Gastroesophageal sphincter (tissue), 4 donors: ENCODE results near the gene ZBTB17. TPM values are rescaled to one million over a fixed set of nuclear protein-coding genes. Genes with fewer than 3 reads are reported as not detected.

ENCODE experiments used
- ATAC-seq: fragments of 150-250 bp; one replicate; pipeline ENCODE4 v1.9.1; 2016; ENCODE audit warnings: mild to moderate bottlenecking, moderate library complexity
- H3K27ac ChIP-seq, 4 donors: fragments of 200-600 bp; sonication (generic) in 3 of 4; 1 replicate in 3 of 4; 2 replicates in 1 of 4; pipeline ENCODE4 v1.5.1; 2016 to 2019
- H3K27me3 ChIP-seq: fragments of 200-600 bp; sonication (generic); one replicate; pipeline ENCODE4 v1.5.1; 2019
- H3K36me3 ChIP-seq, 2 donors: fragments of 200-600 bp; sonication (generic); one replicate each; pipeline ENCODE4 v1.5.1; 2019; ENCODE audit warnings: control low read depth in 1 of 2
- H3K4me1 ChIP-seq, 3 donors: fragments of 200-600 bp; sonication (generic); 1 replicate in 2 of 3; 2 replicates in 1 of 3; pipeline ENCODE4 v1.5.1; 2016 to 2019; ENCODE audit warnings: control low read depth in 2 of 3
- H3K4me3 ChIP-seq, 2 donors: fragments of 200-600 bp; sonication (generic); one replicate each; pipeline ENCODE4 v1.5.1; 2019; ENCODE audit warnings: mild to moderate bottlenecking in 1 of 2, moderate library complexity in 1 of 2
- H3K9me3 ChIP-seq, 3 donors: fragments of 200-600 bp; sonication (generic); one replicate each; pipeline ENCODE4 v1.5.1; 2017 to 2019; ENCODE audit warnings: control low read depth in 2 of 3
- CTCF ChIP-seq, 4 experiments: fragments of 200-600 bp in 2 of 4; fragments of 450-650 bp in 2 of 4; sonication (generic) in 1 of 4; IDR thresholded peaks; one replicate each; pipeline ENCODE4 v1.5.1; 2017 to 2019; ENCODE audit warnings: antibody characterized with exemption in 4 of 4, mild to moderate bottlenecking in 2 of 4, moderate library complexity in 2 of 4
- EP300 ChIP-seq: sonication (generic); formaldehyde crosslinking; IDR thresholded peaks from one replicate; pipeline ENCODE4 v1.6.1; 2017; ENCODE audit warnings: antibody characterized with exemption, mild to moderate bottlenecking
- POLR2A ChIP-seq, 2 donors: fragments of 450-650 bp; IDR thresholded peaks; one replicate each; pipeline ENCODE4 v1.6.1; 2017; ENCODE audit warnings: antibody characterized with exemption in 2 of 2, mild to moderate bottlenecking in 2 of 2, moderate library complexity in 1 of 2
- POLR2AphosphoS5 ChIP-seq: sonication (generic); formaldehyde crosslinking; IDR thresholded peaks from one replicate; pipeline ENCODE4 v1.6.1; 2017; ENCODE audit warnings: antibody characterized with exemption
- WGBS, 2 donors: methylation state at CpG; one replicate each; pipeline ENCODE4 v1.1.5; 2018; ENCODE audit warnings: low coverage in 1 of 2; 5-methylcytosine and 5-hydroxymethylcytosine counted together
- total RNA-seq, 4 donors: library from RNA; depleted of rRNA; stranded (reverse); fragments of >200 nt; gene quantifications; one replicate each; pipeline ENCODE4 v1.1.0, GENCODE V29; 2016

ZBTB17 gene
- total RNA-seq, 4 donors from 2014 or later: 24.0 to 65.7 (median 29.0) TPM

GRCh38 chr1:15992582-15993500 lies 16.9 kb upstream of the ZBTB17 start:
- ATAC-seq: no peak
- Histone ChIP-seq H3K27ac (no peak overlapping the region), H3K9me3 (no peaks in the 10 kb centered on the region), H3K36me3 (no peaks in the 10 kb centered on the region), H3K27me3 (no peaks in the 10 kb centered on the region), H3K4me1 (peaks cover 0 to 54% (median 4%) of the 10 kb centered on the region in 3 donors), H3K4me3 (no peak overlapping the region)
- TF ChIP-seq POLR2A (IDR thresholded peaks at IDR 0.05) (no peak), EP300 (no peak), POLR2AphosphoS5 (no peak), CTCF (IDR thresholded peaks at IDR 0.05) (no peak)
- no CpG with 5 or more reads among the region's 17 CpGs for WGBS, 2 donors

GRCh38 chr1:15992187-15992553 lies 16.3 kb upstream of the ZBTB17 start:
- no peak overlapping the region for H3K27ac ChIP-seq
- TF ChIP-seq POLR2AphosphoS5 (no peak), CTCF (IDR thresholded peaks at IDR 0.05) (no peak), EP300 (no peak), POLR2A (IDR thresholded peaks at IDR 0.05) (no peak)
- no peaks in the 10 kb centered on the region for H3K9me3 ChIP-seq
- H3K27me3 ChIP-seq: no peaks in the 10 kb centered on the region
- H3K4me3 ChIP-seq: no peak overlapping the region
- H3K4me1 ChIP-seq: peaks cover 0 to 47% (median 4%) of the 10 kb centered on the region in 3 donors
- WGBS, 2 donors: 100% methylated on average over 2 of the region's 7 CpGs; no CpG with 5 or more reads in 1 of the 2 donors
- no peak for ATAC-seq
- H3K36me3 ChIP-seq: no peaks in the 10 kb centered on the region

- no CpG with 5 or more reads among the region's 11 CpGs for WGBS, 2 donors
- no peak overlapping the region for H3K27ac ChIP-seq
- H3K36me3 ChIP-seq: no peaks in the 10 kb centered on the region
- H3K27me3 ChIP-seq: no peaks in the 10 kb centered on the region
- no peak overlapping the region for H3K4me3 ChIP-seq
- TF ChIP-seq CTCF (IDR thresholded peaks at IDR 0.05): no peak
- TF ChIP-seq EP300: no peak
- no peak for TF ChIP-seq POLR2AphosphoS5
- TF ChIP-seq POLR2A (IDR thresholded peaks at IDR 0.05): no peak
- no peak for ATAC-seq
- peaks cover 0 to 45% (median 4%) of the 10 kb centered on the region in 3 donors for H3K4me1 ChIP-seq
- H3K9me3 ChIP-seq: no peaks in the 10 kb centered on the region
Measured at GRCh38 chr1:15991427-15992186, 15.7 kb upstream of the ZBTB17 start.

GRCh38 chr1:15989776-15990175 lies 13.9 kb upstream of the ZBTB17 start:
- Histone ChIP-seq H3K36me3 (no peaks in the 10 kb centered on the region), H3K27me3 (no peaks in the 10 kb centered on the region), H3K4me1 (peaks cover 0 to 35% (median 4%) of the 10 kb centered on the region in 3 donors), H3K27ac (no peak overlapping the region), H3K4me3 (no peak overlapping the region), H3K9me3 (no peaks in the 10 kb centered on the region)
- TF ChIP-seq EP300 (no peak), CTCF (IDR thresholded peaks at IDR 0.05) (no peak), POLR2AphosphoS5 (no peak), POLR2A (IDR thresholded peaks at IDR 0.05) (no peak)
- 36% methylated on average over 2 of the region's 9 CpGs; no CpG with 5 or more reads in 1 of the 2 donors for WGBS, 2 donors
- no peak for ATAC-seq
